Liver (tissue), 3 donors: ENCODE measurements around the gene TBCD.

Experiments
- ATF3 ChIP-seq: IDR thresholded peaks from 2 replicates; pipeline ENCODE4 v1.6.1; 2016; ENCODE audit warnings: antibody characterized with exemption
- CTCF ChIP-seq: fragments of 150-350 bp; IDR thresholded peaks from 2 replicates; pipeline ENCODE4 v1.5.1; 2017; ENCODE audit warnings: improper control_type of control experiment, low read depth, low read length; ENCODE audit not compliant: missing input control
- EGR1 ChIP-seq, 2 donors: IDR thresholded peaks; 2 replicates each; pipeline ENCODE4 v1.6.1; 2016 to 2018; ENCODE audit warnings: antibody characterized with exemption in 2 of 2, low read depth in 2 of 2
- FOXA1 ChIP-seq: IDR thresholded peaks from 2 replicates; pipeline ENCODE4 v1.6.1; 2016; ENCODE audit warnings: antibody characterized with exemption
- GABPA ChIP-seq, 2 donors: IDR thresholded peaks in 1 of 2; conservative IDR thresholded peaks in 1 of 2; 2 replicates each; pipeline ENCODE4 v1.6.1; 2016; ENCODE audit warnings: antibody characterized with exemption in 2 of 2, mild to moderate bottlenecking in 1 of 2, moderate library complexity in 1 of 2
- JUND ChIP-seq, 2 donors: IDR thresholded peaks; 2 replicates each; pipeline ENCODE4 v1.6.1; 2016; ENCODE audit warnings: antibody characterized with exemption in 2 of 2
- MAX ChIP-seq: IDR thresholded peaks from 2 replicates; pipeline ENCODE4 v1.6.1; 2016; ENCODE audit warnings: antibody characterized with exemption
- NR2F2 ChIP-seq: IDR thresholded peaks from 2 replicates; pipeline ENCODE4 v1.6.1; 2016; ENCODE audit warnings: antibody characterized with exemption
- REST ChIP-seq: IDR thresholded peaks from 2 replicates; pipeline ENCODE4 v1.6.1; 2016; ENCODE audit warnings: antibody characterized with exemption, mild to moderate bottlenecking
- SP1 ChIP-seq: IDR thresholded peaks from 2 replicates; pipeline ENCODE4 v1.6.1; 2018; ENCODE audit warnings: antibody characterized with exemption, mild to moderate bottlenecking
- YY1 ChIP-seq: IDR thresholded peaks from 2 replicates; pipeline ENCODE4 v1.6.1; 2016; ENCODE audit warnings: antibody characterized with exemption, mild to moderate bottlenecking
- donor health status: healthy.
- donor health status: healthy.

- TF ChIP-seq CTCF (no peak), JUND (IDR thresholded peaks at IDR 0.05) (no peak), YY1 (no peak), REST (no peak), FOXA1 (no peak), MAX (no peak), EGR1 (IDR thresholded peaks at IDR 0.05; ENCODE audit: low read depth in 2 of 2) (no peak), SP1 (no peak), NR2F2 (no peak), ATF3 (no peak), GABPA (IDR thresholded peaks at IDR 0.05 in 1 of 2, conservative IDR thresholded peaks at IDR 0.05 in 1 of 2) (no peak)
These were observed 143.2 kb downstream of the TBCD start for GRCh38 chr17:82895087-82895486.
